B cell (primary cell): Measurements from ENCODE around the gene ATXN1. TPM values are rescaled to one million over a fixed set of nuclear protein-coding genes. Genes with fewer than 3 reads are reported as not detected.

Source experiments
- ATAC-seq: fragments of 200-7000 bp; cut with Tn5 transposase; one replicate; pipeline ENCODE4 v1.10.0; 2021; ENCODE audit warnings: low read depth, mild to moderate bottlenecking, moderate number of reproducible peaks, moderate library complexity
- CTCF ChIA-PET: fragments of 350-600 bp; sonication (Branson Sonifier 250); formaldehyde crosslinking; loops from one replicate; lab custom pipeline; 2021; ENCODE audit warnings: antibody characterized with exemption, inconsistent platforms; lab: Charles Lee
- POLR2A ChIA-PET: fragments of 350-600 bp; sonication (Branson Sonifier 250); formaldehyde crosslinking; loops from one replicate; lab custom pipeline; 2021; ENCODE audit warnings: antibody characterized with exemption; lab: Charles Lee
- DNase-seq: peaks from one replicate; pipeline ENCODE4 v3.0.0; 2013
- H2AFZ ChIP-seq: 2 replicates; pipeline ENCODE4 v1.6.1; 2012; ENCODE audit warnings: mild to moderate bottlenecking, low read depth, low read length; ENCODE audit not compliant: insufficient read depth, poor library complexity, severe bottlenecking
- H3K27ac ChIP-seq, 2 donors: 1 replicate in 1 of 2; 2 replicates in 1 of 2; pipeline ENCODE4 v1.5.1; 2012 to 2013; ENCODE audit warnings: low read length in 2 of 2, mild to moderate bottlenecking in 2 of 2, moderate library complexity in 1 of 2
- H3K27me3 ChIP-seq, 4 experiments: fragments of 200-600 bp in 1 of 4; sonication (generic) in 1 of 4; replicated peaks in 1 of 4; 1 replicate in 2 of 4; 2 replicates in 2 of 4; pipeline versions ENCODE4 v1.6.1 to v1.7.0; 2013 to 2016; ENCODE audit warnings: low read length in 3 of 4, mild to moderate bottlenecking in 2 of 4, mixed read lengths in 1 of 4, moderate library complexity in 1 of 4; ENCODE audit not compliant: insufficient read depth in 4 of 4, control insufficient read depth in 3 of 4; ENCODE audit errors: control extremely low read depth in 1 of 4
- H3K36me3 ChIP-seq, 2 experiments: replicated peaks in 1 of 2; 1 replicate in 1 of 2; 2 replicates in 1 of 2; pipeline versions ENCODE4 v1.6.1 to v1.7.1; 2013; ENCODE audit warnings: low read length in 1 of 2; ENCODE audit not compliant: insufficient read depth in 2 of 2, control insufficient read depth in 1 of 2; ENCODE audit errors: control extremely low read depth in 1 of 2, extremely low read depth in 1 of 2
- H3K4me1 ChIP-seq, 2 donors: fragments of 200-600 bp in 1 of 2; sonication (generic) in 1 of 2; 1 replicate in 1 of 2; 2 replicates in 1 of 2; pipeline versions ENCODE4 v1.5.1 to v1.6.1; 2013 to 2017; ENCODE audit warnings: low read length in 2 of 2; ENCODE audit not compliant: control insufficient read depth in 2 of 2, insufficient read depth in 2 of 2
- H3K4me2 ChIP-seq: replicated peaks from 2 replicates; pipeline ENCODE3; 2012; ENCODE audit warnings: mild to moderate bottlenecking, low read depth, low read length; ENCODE audit not compliant: poor library complexity, severe bottlenecking
- H3K4me3 ChIP-seq, 5 experiments: fragments of 200-600 bp in 1 of 5; sonication (generic) in 1 of 5; 1 replicate in 3 of 5; 2 replicates in 2 of 5; pipeline versions ENCODE4 v1.5.1 to v1.7.0; 2011 to 2016; ENCODE audit warnings: low read length in 4 of 5, mild to moderate bottlenecking in 4 of 5, low read depth in 2 of 5, control low read depth in 1 of 5, moderate library complexity in 1 of 5; ENCODE audit not compliant: insufficient read depth in 1 of 5; ENCODE audit errors: control extremely low read depth in 1 of 5, extremely low read depth in 1 of 5
- H3K79me2 ChIP-seq: fragments of 200-600 bp; sonication (generic); one replicate; pipeline ENCODE4 v1.6.0; 2016; ENCODE audit warnings: low read length; ENCODE audit not compliant: control insufficient read depth, insufficient read depth
- H3K9ac ChIP-seq: fragments of 200-600 bp; sonication (generic); 2 replicates; pipeline ENCODE4 v1.6.1; 2017; ENCODE audit warnings: mild to moderate bottlenecking, low read length, moderate library complexity
- H3K9me3 ChIP-seq, 3 donors: one replicate each; pipeline versions ENCODE4 v1.6.1 to v1.7.1; 2013; ENCODE audit warnings: low read length in 2 of 3; ENCODE audit not compliant: control insufficient read depth in 2 of 3, insufficient read depth in 1 of 3; ENCODE audit errors: control extremely low read depth in 1 of 3
- H4K20me1 ChIP-seq: 2 replicates; pipeline ENCODE4 v1.6.0; 2012; ENCODE audit warnings: mild to moderate bottlenecking, low read length; ENCODE audit not compliant: insufficient read depth, control insufficient read depth, poor library complexity, severe bottlenecking
- H3K27ac Mint-ChIP-seq: one replicate; pipeline ENCODE4 v1.8.0; 2021; ENCODE audit warnings: mixed read lengths
- H3K27me3 Mint-ChIP-seq: one replicate; pipeline ENCODE4 v1.8.0; 2021; ENCODE audit warnings: mixed read lengths
- H3K4me1 Mint-ChIP-seq: one replicate; pipeline ENCODE4 v1.8.0; 2021; ENCODE audit warnings: mixed read lengths
- H3K4me3 Mint-ChIP-seq: one replicate; pipeline ENCODE4 v1.8.0; 2021; ENCODE audit warnings: mixed read lengths
- H3K9me3 Mint-ChIP-seq: one replicate; pipeline ENCODE4 v1.8.0; 2022; ENCODE audit warnings: mixed read lengths; ENCODE audit not compliant: insufficient read depth
- EZH2 ChIP-seq: IDR thresholded peaks from 2 replicates; pipeline ENCODE4 v1.6.1; 2012; ENCODE audit warnings: borderline replicate concordance, low read depth, mild to moderate bottlenecking, moderate library complexity, low read length; ENCODE audit not compliant: insufficient read depth, poor library complexity, severe bottlenecking
- WGBS: methylation state at CpG from one replicate; pipeline ENCODE4 v1.1.5; 2013; ENCODE audit warnings: missing lambda C conversion rate; ENCODE audit not compliant: insufficient coverage; 5-methylcytosine and 5-hydroxymethylcytosine counted together
- intact Hi-C: fragments of 100-400 bp; cut with micrococcal nuclease; formaldehyde crosslinking; loops from one replicate; pipeline ENCODE4 v1.10.0; 2022
- polyA plus RNA-seq: library from polyadenylated mRNA; depleted of rRNA; stranded (reverse); fragments of >200 nt; gene quantifications from 2 replicates; pipeline ENCODE4 v1.2.3, GENCODE V29; 2012
- total RNA-seq, 2 donors: library from RNA; stranded (reverse); fragments of 120-200 nt in 1 of 2; gene quantifications; 1 replicate in 1 of 2; 2 replicates in 1 of 2; pipeline versions ENCODE4 v1.2.3 to v1.2.4, GENCODE V29; 2013 to 2022
- TF ChIP-seq, protein P1 (sequence below): fragments of 200-600 bp; IDR thresholded peaks from one replicate; pipeline ENCODE4 v1.8.0; 2022; ENCODE audit warnings: antibody characterized with exemption, mild to moderate bottlenecking

The ATXN1 gene
- total and polyA plus RNA-seq, 2 donors (not counting 1 experiment from before 2014, with no cell fraction given) = 5.7 to 63.8 TPM

DNA sequence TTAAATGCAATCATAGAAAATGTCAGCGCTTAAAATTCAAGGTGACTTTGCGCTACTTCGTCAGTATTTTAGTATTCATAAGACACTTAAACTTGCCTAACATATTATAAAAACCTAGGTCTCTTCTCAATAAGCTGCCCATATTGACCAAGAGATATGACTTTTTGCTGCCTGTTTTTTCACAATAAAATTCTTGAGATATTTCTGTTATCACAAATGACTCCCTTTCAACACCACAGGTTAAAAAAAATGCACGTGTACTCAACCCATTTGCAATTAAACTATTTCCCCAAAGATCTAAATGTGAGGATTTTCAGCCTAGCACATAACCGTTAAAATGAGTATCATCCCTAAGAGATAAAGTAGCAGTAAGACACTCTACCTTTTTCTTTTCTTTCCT is 10.7 kb downstream of the ATXN1 start:
- WGBS = 93% methylated on average over 4 of the region's 5 CpGs
- peaks cover 6% of the 10 kb centered on the region for H3K27me3 Mint-ChIP-seq
- H3K9me3 Mint-ChIP-seq = no peaks in the 10 kb centered on the region
- H3K27ac Mint-ChIP-seq = no peak overlapping the region
- ChIA-PET CTCF (interaction anchor here (0.9 to 3.4 kb wide), 5 partner anchors 11 to 418 kb away, joined by 3 to 15 read pairs (median 3); partner anchors contain the start of gene ATXN1), POLR2A (no interaction called here)
- no peaks in the 10 kb centered on the region for H3K36me3 ChIP-seq
- no peak overlapping the region for H3K4me3 ChIP-seq
- H3K79me2 ChIP-seq = no peaks in the 10 kb centered on the region
- intact Hi-C loops = no loop called here
- no peak overlapping the region for H3K27ac ChIP-seq
- H4K20me1 ChIP-seq = no peaks in the 10 kb centered on the region
- TF ChIP-seq EZH2 = no peak
- TF ChIP-seq, protein P1, sequence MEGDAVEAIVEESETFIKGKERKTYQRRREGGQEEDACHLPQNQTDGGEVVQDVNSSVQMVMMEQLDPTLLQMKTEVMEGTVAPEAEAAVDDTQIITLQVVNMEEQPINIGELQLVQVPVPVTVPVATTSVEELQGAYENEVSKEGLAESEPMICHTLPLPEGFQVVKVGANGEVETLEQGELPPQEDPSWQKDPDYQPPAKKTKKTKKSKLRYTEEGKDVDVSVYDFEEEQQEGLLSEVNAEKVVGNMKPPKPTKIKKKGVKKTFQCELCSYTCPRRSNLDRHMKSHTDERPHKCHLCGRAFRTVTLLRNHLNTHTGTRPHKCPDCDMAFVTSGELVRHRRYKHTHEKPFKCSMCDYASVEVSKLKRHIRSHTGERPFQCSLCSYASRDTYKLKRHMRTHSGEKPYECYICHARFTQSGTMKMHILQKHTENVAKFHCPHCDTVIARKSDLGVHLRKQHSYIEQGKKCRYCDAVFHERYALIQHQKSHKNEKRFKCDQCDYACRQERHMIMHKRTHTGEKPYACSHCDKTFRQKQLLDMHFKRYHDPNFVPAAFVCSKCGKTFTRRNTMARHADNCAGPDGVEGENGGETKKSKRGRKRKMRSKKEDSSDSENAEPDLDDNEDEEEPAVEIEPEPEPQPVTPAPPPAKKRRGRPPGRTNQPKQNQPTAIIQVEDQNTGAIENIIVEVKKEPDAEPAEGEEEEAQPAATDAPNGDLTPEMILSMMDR = no peak
- no peaks in the 10 kb centered on the region for H3K9me3 ChIP-seq
- no peak overlapping the region for H2AFZ ChIP-seq
- DNase-seq (no peak), ATAC-seq (no peak)
- H3K4me3 Mint-ChIP-seq = no peak overlapping the region
- H3K9ac ChIP-seq = no peak overlapping the region
- no peaks in the 10 kb centered on the region for H3K27me3 ChIP-seq
- no peaks in the 10 kb centered on the region for H3K4me1 ChIP-seq
- H3K4me1 Mint-ChIP-seq = no peaks in the 10 kb centered on the region
- H3K4me2 ChIP-seq = no peak overlapping the region

DNA sequence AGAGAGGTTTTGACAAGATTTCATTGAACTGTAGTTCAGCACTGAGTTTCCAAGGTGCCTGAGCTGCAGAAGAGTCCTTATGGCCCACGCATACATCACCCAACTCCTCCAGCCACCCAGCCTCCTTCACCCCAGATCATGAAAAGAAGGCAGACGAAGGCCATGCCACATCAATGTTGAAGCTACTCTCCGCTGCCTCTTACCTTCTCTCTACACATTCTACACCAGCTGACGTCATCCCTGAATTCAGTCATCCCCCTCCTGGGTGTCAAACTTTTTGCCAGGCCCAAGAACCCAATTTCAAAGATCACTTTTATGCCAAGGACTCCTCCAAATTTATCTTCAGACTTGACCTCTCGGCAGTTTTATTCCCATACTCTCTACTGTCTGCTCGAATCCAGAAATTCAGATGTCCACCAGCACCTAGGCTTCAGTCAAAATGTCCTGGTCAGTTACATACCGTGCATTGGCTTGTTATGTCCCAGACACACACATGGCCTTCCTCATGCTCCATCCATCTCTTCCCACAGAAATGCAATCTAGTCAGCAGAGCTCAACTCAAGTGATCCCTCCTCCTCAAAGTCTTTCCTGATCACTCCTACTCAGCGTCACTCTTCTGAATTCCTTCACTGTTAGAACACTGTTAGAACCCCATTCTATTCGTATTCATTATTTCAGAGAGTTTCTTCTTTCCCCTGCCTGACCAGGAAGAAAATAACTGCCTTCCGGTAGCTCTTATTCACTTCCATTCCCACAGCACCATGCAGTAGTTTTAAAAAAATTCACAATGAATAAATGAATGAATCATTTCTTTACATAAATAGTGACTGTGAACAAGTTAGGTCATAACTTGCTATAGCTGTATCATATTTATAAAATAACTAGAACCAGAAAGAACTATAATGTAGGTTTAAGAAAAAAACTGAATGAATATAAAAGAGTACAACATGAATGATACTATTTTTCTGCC is 11.5 kb downstream of the ATXN1 start:
- H3K79me2 ChIP-seq = no peaks in the 10 kb centered on the region
- CTCF ChIA-PET = interaction anchor here (0.9 to 3.4 kb wide), 6 partner anchors 12 to 418 kb away, joined by 3 to 15 read pairs (median 3); partner anchors contain the start of gene ATXN1
- 92% methylated on average over 9 of the region's 10 CpGs for WGBS

More for the DNA sequence above, 11.5 kb downstream of the ATXN1 start:
- Histone ChIP-seq H2AFZ (no peak overlapping the region), H3K9ac (no peak overlapping the region), H3K27ac (no peak overlapping the region), H3K9me3 (no peaks in the 10 kb centered on the region), H3K4me2 (no peak overlapping the region), H3K4me1 (no peaks in the 10 kb centered on the region), H3K36me3 (no peaks in the 10 kb centered on the region), H3K4me3 (no peak overlapping the region), H4K20me1 (no peaks in the 10 kb centered on the region), H3K27me3 (no peaks in the 10 kb centered on the region)
- Mint-ChIP-seq H3K4me3 (no peak overlapping the region), H3K27ac (no peak overlapping the region), H3K9me3 (no peaks in the 10 kb centered on the region), H3K4me1 (no peaks in the 10 kb centered on the region), H3K27me3 (peaks cover 6% of the 10 kb centered on the region)
- intact Hi-C loops = no loop called here
- no peak for DNase-seq
- POLR2A ChIA-PET = no interaction called here
- no peak for ATAC-seq
- TF ChIP-seq, protein P1 = no peak
- TF ChIP-seq EZH2 = no peak
